Left renal pelvis (tissue), 4 donors: ENCODE results near the gene OR10A3. TPM values are rescaled to one million over a fixed set of nuclear protein-coding genes. Genes with fewer than 3 reads are reported as not detected.
A peak's percentile ranks its signal among the peaks of the same experiment; 100 is the strongest.

Source experiments
- DNase-seq, 4 donors: peaks; one replicate each; pipeline ENCODE4 v3.0.0-alpha.2; 2013; ENCODE audit warnings: low read depth in 4 of 4, low spot score in 3 of 4
- polyA plus RNA-seq, 4 donors: library from polyadenylated mRNA; unstranded; fragments of 120-200 nt; gene quantifications; one replicate each; pipeline ENCODE4 v1.2.1, GENCODE V29; 2013; ENCODE audit not compliant: insufficient read length in 4 of 4

OR10A3 gene
- polyA plus RNA-seq, 4 donors = 0.10 to 0.13 TPM; not detected in 2

- no peak for DNase-seq
These were observed 47.7 kb downstream of the OR10A3 start for GRCh38 chr11:7893796-7894195.

DNA sequence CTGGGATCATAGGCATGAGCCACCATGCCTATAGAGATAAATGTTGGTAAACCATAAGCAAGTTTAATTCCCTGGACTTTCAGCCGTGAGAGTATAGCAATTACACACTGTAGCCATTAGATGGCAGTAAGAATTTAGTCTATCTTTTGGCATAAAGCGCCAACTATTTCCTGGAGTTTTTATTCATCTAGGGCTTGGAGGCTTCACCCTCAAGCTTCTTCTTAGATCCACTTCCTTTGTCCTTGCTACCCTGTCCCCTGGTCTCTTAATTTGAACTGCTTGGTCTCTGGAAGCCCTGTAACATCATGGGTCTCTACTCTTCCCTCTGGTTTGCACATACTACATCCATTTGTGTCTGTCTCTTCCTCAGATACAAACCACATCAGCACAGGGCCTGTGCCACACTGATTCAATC lies 48.7 kb downstream of the OR10A3 start:
- DNase-seq = peak in 3 of 4 donors; percentile 24 to 32 (median 25)

- no peak for DNase-seq
These were observed 49.3 kb downstream of the OR10A3 start for GRCh38 chr11:7892059-7892699.

- peak; percentile 20 to 65 (median 36) for DNase-seq
These were observed 50.9 kb downstream of the OR10A3 start for GRCh38 chr11:7890417-7891172.

GRCh38 chr11:7889985-7890384 lies 51.5 kb downstream of the OR10A3 start:
- no peak for DNase-seq

Other genes with a start within 250 kb of the OR10A3 start
- gene OVCH2, start 235.2 kb downstream of the OR10A3 start, polyA plus RNA-seq = 1 to 10 TPM in 3 of 4 donors, not detected in 1; 4.6 to 7.7 (median 6.1) TPM
- not detected for gene OR5P2, start 144.8 kb downstream of the OR10A3 start, polyA plus RNA-seq
- gene OR5P3, start 110.9 kb downstream of the OR10A3 start, polyA plus RNA-seq = not detected
- gene OR10A6, start 10.4 kb downstream of the OR10A3 start, polyA plus RNA-seq = under 1 TPM in 2 of 4 donors, not detected in 2; 0.04 to 0.15 TPM
- not detected for gene NLRP10, start 23.7 kb upstream of the OR10A3 start, polyA plus RNA-seq
- 100 to 1,000 TPM; 283 to 343 (median 321) TPM for gene EIF3F, start 45.6 kb upstream of the OR10A3 start, polyA plus RNA-seq
- gene TUB, start 139.5 kb upstream of the OR10A3 start, polyA plus RNA-seq = 10 to 100 TPM; 23.4 to 28.6 (median 24.9) TPM
- 10 to 100 TPM in 3 of 4 donors, 1 to 10 TPM in 1; 6.6 to 18.1 (median 12.5) TPM for gene RIC3, start 227.3 kb upstream of the OR10A3 start, polyA plus RNA-seq